Muscle layer of duodenum (tissue), 2 donors: ENCODE measurements around the gene OR13A1.
"Not testable (repeated sequence)": the region's sequence is repeated elsewhere in the genome, so short reads cannot be mapped to it uniquely, and the experiment has no call there.

Experiments
- H3K27ac ChIP-seq: one replicate; pipeline ENCODE4 v1.7.0; 2013; ENCODE audit warnings: mild to moderate bottlenecking, low read length
- H3K27me3 ChIP-seq: one replicate; pipeline ENCODE4 v1.7.0; 2013; ENCODE audit warnings: low read depth, mild to moderate bottlenecking, control low read depth, low read length
- H3K36me3 ChIP-seq, 2 donors: one replicate each; pipeline ENCODE4 v1.7.0; 2013; ENCODE audit warnings: low read length in 2 of 2, control low read depth in 1 of 2, mild to moderate bottlenecking in 1 of 2; ENCODE audit not compliant: insufficient read depth in 2 of 2, control insufficient read depth in 1 of 2
- H3K4me1 ChIP-seq, 2 donors: one replicate each; pipeline ENCODE4 v1.7.0; 2013; ENCODE audit warnings: low read length in 2 of 2, mild to moderate bottlenecking in 2 of 2, control low read depth in 1 of 2, moderate library complexity in 1 of 2; ENCODE audit not compliant: insufficient read depth in 2 of 2, control insufficient read depth in 1 of 2
- H3K4me3 ChIP-seq, 2 donors: one replicate each; pipeline ENCODE4 v1.7.0; 2013; ENCODE audit warnings: low read length in 2 of 2, low read depth in 1 of 2, mild to moderate bottlenecking in 1 of 2
- H3K9me3 ChIP-seq, 2 donors: one replicate each; pipeline ENCODE4 v1.7.0; 2013; ENCODE audit warnings: low read length in 2 of 2, control low read depth in 1 of 2, mild to moderate bottlenecking in 1 of 2; ENCODE audit not compliant: control insufficient read depth in 1 of 2
- donor health status: healthy.

Gene OR13A1

GRCh38 chr10:45331824-45332223, 16.4 kb upstream of the OR13A1 start:
- H3K9me3 ChIP-seq, H3K27me3 ChIP-seq, H3K36me3 ChIP-seq, H3K4me1 ChIP-seq, H3K4me3 ChIP-seq, H3K27ac ChIP-seq: not testable (repeated sequence)

GRCh38 chr10:45326864-45327263, 11.5 kb upstream of the OR13A1 start:
- not testable (repeated sequence) for H3K4me1 ChIP-seq, H3K36me3 ChIP-seq, H3K9me3 ChIP-seq, H3K27ac ChIP-seq, H3K4me3 ChIP-seq, H3K27me3 ChIP-seq

- no peaks in the 10 kb centered on the region for H3K36me3 ChIP-seq
- no peak overlapping the region for H3K27ac ChIP-seq
- peaks cover 0 to 7% of the 10 kb centered on the region in 2 donors for H3K9me3 ChIP-seq
- H3K4me1 ChIP-seq = no peaks in the 10 kb centered on the region
- H3K27me3 ChIP-seq = no peaks in the 10 kb centered on the region
- H3K4me3 ChIP-seq = no peak overlapping the region
Measured at GRCh38 chr10:45325116-45325515, 9.7 kb upstream of the OR13A1 start.

GRCh38 chr10:45319702-45320101, 4.3 kb upstream of the OR13A1 start:
- Histone ChIP-seq H3K4me3 (no peak overlapping the region), H3K36me3 (no peaks in the 10 kb centered on the region), H3K4me1 (no peaks in the 10 kb centered on the region), H3K27ac (no peak overlapping the region), H3K27me3 (no peaks in the 10 kb centered on the region), H3K9me3 (peaks cover 0 to 8% of the 10 kb centered on the region in 2 donors)

- H3K4me3 ChIP-seq = no peak overlapping the region
- peaks cover 8 to 9% of the 10 kb centered on the region in 2 donors for H3K9me3 ChIP-seq
Measured at GRCh38 chr10:45313264-45313873, 2.0 kb downstream of the OR13A1 start.

GRCh38 chr10:45308707-45309106, 6.7 kb downstream of the OR13A1 start:
- no peak overlapping the region for H3K27ac ChIP-seq
- no peaks in the 10 kb centered on the region for H3K27me3 ChIP-seq
- H3K4me3 ChIP-seq = no peak overlapping the region
- H3K4me1 ChIP-seq = no peaks in the 10 kb centered on the region
- peaks cover 5 to 9% of the 10 kb centered on the region in 2 donors for H3K9me3 ChIP-seq
- H3K36me3 ChIP-seq = no peaks in the 10 kb centered on the region

More at GRCh38 chr10:45313264-45313873, 2.0 kb downstream of the OR13A1 start:
- Histone ChIP-seq H3K36me3 (no peaks in the 10 kb centered on the region), H3K4me1 (no peaks in the 10 kb centered on the region), H3K27ac (no peak overlapping the region), H3K27me3 (no peaks in the 10 kb centered on the region)

GRCh38 chr10:45302573-45302972, 12.8 kb downstream of the OR13A1 start:
- Histone ChIP-seq H3K9me3 (no peaks in the 10 kb centered on the region), H3K27me3 (no peaks in the 10 kb centered on the region), H3K4me3 (no peak overlapping the region), H3K27ac (no peak overlapping the region), H3K4me1 (no peaks in the 10 kb centered on the region), H3K36me3 (no peaks in the 10 kb centered on the region)

GRCh38 chr10:45298341-45298955, 17.0 kb downstream of the OR13A1 start:
- H3K27ac ChIP-seq, H3K27me3 ChIP-seq: not testable (repeated sequence)

GRCh38 chr10:45294681-45295080, 20.7 kb downstream of the OR13A1 start:
- no peak overlapping the region for H3K4me3 ChIP-seq
- no peak overlapping the region for H3K27ac ChIP-seq
- no peaks in the 10 kb centered on the region for H3K9me3 ChIP-seq
- H3K4me1 ChIP-seq = no peaks in the 10 kb centered on the region
- H3K36me3 ChIP-seq = no peaks in the 10 kb centered on the region
- no peaks in the 10 kb centered on the region for H3K27me3 ChIP-seq

More at GRCh38 chr10:45298341-45298955, 17.0 kb downstream of the OR13A1 start:
- not testable (repeated sequence) for H3K36me3 ChIP-seq, H3K9me3 ChIP-seq, H3K4me3 ChIP-seq, H3K4me1 ChIP-seq

GRCh38 chr10:45286980-45287379, 28.4 kb downstream of the OR13A1 start:
- H3K27me3 ChIP-seq = no peaks in the 10 kb centered on the region
- H3K4me1 ChIP-seq = no peaks in the 10 kb centered on the region
- no peaks in the 10 kb centered on the region for H3K36me3 ChIP-seq
- no peak overlapping the region for H3K27ac ChIP-seq
- no peaks in the 10 kb centered on the region for H3K9me3 ChIP-seq
- no peak overlapping the region for H3K4me3 ChIP-seq

- H3K27ac ChIP-seq = no peak overlapping the region
- no peaks in the 10 kb centered on the region for H3K27me3 ChIP-seq
- no peak overlapping the region for H3K4me3 ChIP-seq
- no peaks in the 10 kb centered on the region for H3K4me1 ChIP-seq
- no peaks in the 10 kb centered on the region for H3K9me3 ChIP-seq
- H3K36me3 ChIP-seq = no peaks in the 10 kb centered on the region
Measured at GRCh38 chr10:45282061-45282460, 33.3 kb downstream of the OR13A1 start.
